Panc1 (cell line): ENCODE data around the gene MYLK. TPM values are rescaled to one million over a fixed set of nuclear protein-coding genes. Genes with fewer than 3 reads are reported as not detected.

Experiments used
- ATAC-seq: fragments of 200-7000 bp; cut with Tn5 transposase; 2 replicates; pipeline ENCODE4 v1.9.1; 2020; ENCODE audit warnings: mild to moderate bottlenecking, moderate library complexity
- BruUV-seq: library from RNA; stranded (reverse); fragments of 400-500 nt; replicated peaks from 2 replicates; lab custom pipeline; 2021; lab: Mats Ljungman, UMichigan
- CTCF ChIA-PET: fragments of 300-600 bp; sonication (Branson Sonifier 250); formaldehyde crosslinking; loops from one replicate; lab custom pipeline; 2022; ENCODE audit warnings: antibody characterized with exemption; lab: Charles Lee
- POLR2A ChIA-PET: fragments of 300-600 bp; sonication (Branson Sonifier 250); formaldehyde crosslinking; loops from one replicate; lab custom pipeline; 2022; ENCODE audit warnings: antibody characterized with exemption; lab: Charles Lee
- DNase-seq: peaks from one replicate; pipeline ENCODE4 v3.0.0-alpha.2; 2010; ENCODE audit warnings: low read depth, low spot score
- H3K27ac ChIP-seq: 2 replicates; pipeline ENCODE4 v1.5.1; 2011; ENCODE audit warnings: mild to moderate bottlenecking, low read length, inconsistent platforms
- H3K27me3 ChIP-seq: fragments of 200-500 bp; sonication (Bioruptor generic); 2 replicates; pipeline ENCODE4 v1.6.0; 2014; ENCODE audit warnings: low read length, inconsistent platforms; ENCODE audit not compliant: control insufficient read depth, insufficient read depth
- H3K36me3 ChIP-seq: fragments of 200-500 bp; sonication (Bioruptor generic); 2 replicates; pipeline ENCODE4 v1.5.1; 2014; ENCODE audit warnings: inconsistent platforms, mild to moderate bottlenecking, low read length, moderate library complexity; ENCODE audit not compliant: control insufficient read depth, insufficient read depth
- H3K4me1 ChIP-seq: 2 replicates; pipeline ENCODE4 v1.5.1; 2011; ENCODE audit warnings: inconsistent platforms, mild to moderate bottlenecking, low read length, moderate library complexity; ENCODE audit not compliant: control insufficient read depth, insufficient read depth
- H3K4me3 ChIP-seq, 2 experiments: 2 replicates each; pipeline ENCODE4 v1.5.1; 2011 to 2012; ENCODE audit warnings: low read depth in 2 of 2, low read length in 2 of 2, mild to moderate bottlenecking in 2 of 2, inconsistent platforms in 1 of 2, moderate library complexity in 1 of 2
- H3K9me3 ChIP-seq: fragments of 200-500 bp; sonication (Bioruptor generic); 2 replicates; pipeline ENCODE4 v1.5.1; 2014; ENCODE audit warnings: low read depth, mild to moderate bottlenecking, inconsistent platforms, low read length, moderate library complexity; ENCODE audit not compliant: control insufficient read depth, insufficient read depth
- POLR2AphosphoS5 ChIP-seq: IDR thresholded peaks from 2 replicates; pipeline ENCODE4 v1.6.1; 2012; ENCODE audit warnings: mild to moderate bottlenecking, low read depth, low read length, moderate library complexity
- SIN3A ChIP-seq: IDR thresholded peaks from 2 replicates; pipeline ENCODE4 v1.6.1; 2012; ENCODE audit warnings: low read depth, mild to moderate bottlenecking, low read length, moderate library complexity, borderline replicate concordance; ENCODE audit not compliant: insufficient read depth
- TCF7L2 ChIP-seq: IDR thresholded peaks from 2 replicates; pipeline ENCODE4 v1.6.1; 2011; ENCODE audit warnings: mild to moderate bottlenecking, low read depth, low read length, inconsistent platforms
- in situ Hi-C: cut with HindIII; loops from 2 replicates; pipeline ENCODE4 v1.10.0; 2016; ENCODE audit warnings: low sequenced_read_pairs, low pct_unique_long_range_greater_than_20kb
- intact Hi-C: fragments of 100-400 bp; cut with micrococcal nuclease; formaldehyde crosslinking; loops from one replicate; pipeline ENCODE4 v1.10.0; 2022; ENCODE audit not compliant: unreplicated experiment
- total RNA-seq: library from RNA; stranded (reverse); gene quantifications from one replicate; pipeline ENCODE4 v1.2.1, GENCODE V29; 2021; ENCODE audit not compliant: unreplicated experiment
- TF ChIP-seq, protein P1 (sequence below), 2 experiments: IDR thresholded peaks; 2 replicates each; pipeline ENCODE4 v1.6.1; 2011 to 2012; ENCODE audit warnings: low read depth in 2 of 2, control low read depth in 1 of 2, low read length in 1 of 2, mild to moderate bottlenecking in 1 of 2, moderate library complexity in 1 of 2; ENCODE audit not compliant: insufficient read depth in 1 of 2
- TF ChIP-seq, protein P2 (sequence below): fragments of 450-650 bp; IDR thresholded peaks from 2 replicates; pipeline ENCODE4 v1.5.1; 2017; ENCODE audit warnings: mild to moderate bottlenecking

The MYLK gene
- total RNA-seq, 1 experiment from 2014 or later: 29.7 TPM

- no peak for DNase-seq
- TF ChIP-seq POLR2AphosphoS5: no peak
- no peak for TF ChIP-seq TCF7L2
- TF ChIP-seq SIN3A: no peak
- TF ChIP-seq, protein P1, sequence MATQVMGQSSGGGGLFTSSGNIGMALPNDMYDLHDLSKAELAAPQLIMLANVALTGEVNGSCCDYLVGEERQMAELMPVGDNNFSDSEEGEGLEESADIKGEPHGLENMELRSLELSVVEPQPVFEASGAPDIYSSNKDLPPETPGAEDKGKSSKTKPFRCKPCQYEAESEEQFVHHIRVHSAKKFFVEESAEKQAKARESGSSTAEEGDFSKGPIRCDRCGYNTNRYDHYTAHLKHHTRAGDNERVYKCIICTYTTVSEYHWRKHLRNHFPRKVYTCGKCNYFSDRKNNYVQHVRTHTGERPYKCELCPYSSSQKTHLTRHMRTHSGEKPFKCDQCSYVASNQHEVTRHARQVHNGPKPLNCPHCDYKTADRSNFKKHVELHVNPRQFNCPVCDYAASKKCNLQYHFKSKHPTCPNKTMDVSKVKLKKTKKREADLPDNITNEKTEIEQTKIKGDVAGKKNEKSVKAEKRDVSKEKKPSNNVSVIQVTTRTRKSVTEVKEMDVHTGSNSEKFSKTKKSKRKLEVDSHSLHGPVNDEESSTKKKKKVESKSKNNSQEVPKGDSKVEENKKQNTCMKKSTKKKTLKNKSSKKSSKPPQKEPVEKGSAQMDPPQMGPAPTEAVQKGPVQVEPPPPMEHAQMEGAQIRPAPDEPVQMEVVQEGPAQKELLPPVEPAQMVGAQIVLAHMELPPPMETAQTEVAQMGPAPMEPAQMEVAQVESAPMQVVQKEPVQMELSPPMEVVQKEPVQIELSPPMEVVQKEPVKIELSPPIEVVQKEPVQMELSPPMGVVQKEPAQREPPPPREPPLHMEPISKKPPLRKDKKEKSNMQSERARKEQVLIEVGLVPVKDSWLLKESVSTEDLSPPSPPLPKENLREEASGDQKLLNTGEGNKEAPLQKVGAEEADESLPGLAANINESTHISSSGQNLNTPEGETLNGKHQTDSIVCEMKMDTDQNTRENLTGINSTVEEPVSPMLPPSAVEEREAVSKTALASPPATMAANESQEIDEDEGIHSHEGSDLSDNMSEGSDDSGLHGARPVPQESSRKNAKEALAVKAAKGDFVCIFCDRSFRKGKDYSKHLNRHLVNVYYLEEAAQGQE (IDR thresholded peaks at IDR 0.05; ENCODE audit: insufficient read depth in 1 of 2, low read depth in 2 of 2, low read length in 1 of 2): no peak
- TF ChIP-seq, protein P2, sequence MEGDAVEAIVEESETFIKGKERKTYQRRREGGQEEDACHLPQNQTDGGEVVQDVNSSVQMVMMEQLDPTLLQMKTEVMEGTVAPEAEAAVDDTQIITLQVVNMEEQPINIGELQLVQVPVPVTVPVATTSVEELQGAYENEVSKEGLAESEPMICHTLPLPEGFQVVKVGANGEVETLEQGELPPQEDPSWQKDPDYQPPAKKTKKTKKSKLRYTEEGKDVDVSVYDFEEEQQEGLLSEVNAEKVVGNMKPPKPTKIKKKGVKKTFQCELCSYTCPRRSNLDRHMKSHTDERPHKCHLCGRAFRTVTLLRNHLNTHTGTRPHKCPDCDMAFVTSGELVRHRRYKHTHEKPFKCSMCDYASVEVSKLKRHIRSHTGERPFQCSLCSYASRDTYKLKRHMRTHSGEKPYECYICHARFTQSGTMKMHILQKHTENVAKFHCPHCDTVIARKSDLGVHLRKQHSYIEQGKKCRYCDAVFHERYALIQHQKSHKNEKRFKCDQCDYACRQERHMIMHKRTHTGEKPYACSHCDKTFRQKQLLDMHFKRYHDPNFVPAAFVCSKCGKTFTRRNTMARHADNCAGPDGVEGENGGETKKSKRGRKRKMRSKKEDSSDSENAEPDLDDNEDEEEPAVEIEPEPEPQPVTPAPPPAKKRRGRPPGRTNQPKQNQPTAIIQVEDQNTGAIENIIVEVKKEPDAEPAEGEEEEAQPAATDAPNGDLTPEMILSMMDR: no peak
- intact Hi-C loops (no loop called here), in situ Hi-C loops (no loop called here)
- Histone ChIP-seq H3K9me3 (no peaks in the 10 kb centered on the region), H3K4me1 (no peaks in the 10 kb centered on the region), H3K4me3 (no peak overlapping the region), H3K36me3 (no peaks in the 10 kb centered on the region), H3K27me3 (no peaks in the 10 kb centered on the region), H3K27ac (no peak overlapping the region)
- ChIA-PET POLR2A (no interaction called here), CTCF (no interaction called here)
- no TSS peak for BruUV-seq
- no peak for ATAC-seq
Observed at GRCh38 chr3:123779655-123780231, 104.4 kb downstream of the MYLK start.

DNA sequence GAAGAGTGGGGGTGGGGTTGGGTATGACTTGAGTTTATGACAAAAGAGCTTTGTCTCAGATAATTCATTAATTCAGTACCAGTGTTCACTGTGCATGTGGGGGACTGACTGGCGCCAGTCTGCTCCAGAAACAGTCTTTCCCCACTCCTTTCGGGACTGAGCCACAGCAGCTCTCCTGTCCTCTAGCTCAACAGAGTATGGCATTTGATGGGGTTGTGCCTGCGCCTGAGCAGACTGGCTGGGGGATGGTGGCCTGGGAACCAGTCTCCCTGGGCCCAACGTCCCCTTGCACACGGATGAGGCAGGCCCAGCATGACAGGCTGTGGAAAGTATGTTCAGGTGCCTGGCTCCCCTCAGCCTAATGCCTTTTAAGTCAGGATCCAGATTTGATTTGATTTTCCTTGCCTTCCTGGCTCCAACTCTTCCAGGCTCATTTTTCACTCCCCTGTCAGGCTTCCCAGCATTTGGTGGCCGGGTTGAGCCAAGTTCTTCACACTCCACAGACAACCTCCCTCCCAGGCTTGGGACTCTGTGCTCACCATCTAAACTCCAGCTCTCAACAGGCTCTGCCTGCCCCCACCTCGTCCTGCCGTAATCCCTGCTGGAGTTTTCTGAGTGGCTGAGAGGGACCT lies 105.0 kb downstream of the MYLK start:
- ChIA-PET POLR2A (no interaction called here), CTCF (no interaction called here)
- Histone ChIP-seq H3K9me3 (no peaks in the 10 kb centered on the region), H3K27me3 (no peaks in the 10 kb centered on the region), H3K4me3 (no peak overlapping the region), H3K36me3 (no peaks in the 10 kb centered on the region), H3K27ac (no peak overlapping the region), H3K4me1 (no peaks in the 10 kb centered on the region)
- no peak for ATAC-seq
- in situ Hi-C loops: no loop called here
- no TSS peak for BruUV-seq
- TF ChIP-seq, protein P2: no peak
- no peak for TF ChIP-seq POLR2AphosphoS5
- TF ChIP-seq, protein P1 (IDR thresholded peaks at IDR 0.05; ENCODE audit: insufficient read depth in 1 of 2, low read depth in 2 of 2, low read length in 1 of 2): no peak
- TF ChIP-seq SIN3A: no peak
- no peak for TF ChIP-seq TCF7L2
- intact Hi-C loops: no loop called here
- no peak for DNase-seq
